RCC 7860 (cell line): ENCODE results near the gene RNF112.

Source experiments
- DNase-seq: peaks from one replicate; pipeline ENCODE4 v3.0.0-alpha.2; 2015; ENCODE audit warnings: low spot score
- FAIRE-seq: peaks from 2 replicates; lab custom pipeline; 2012; peaks lifted over from hg19 to GRCh38; lab: Jason Lieb, UNC

RNF112 gene

DNA sequence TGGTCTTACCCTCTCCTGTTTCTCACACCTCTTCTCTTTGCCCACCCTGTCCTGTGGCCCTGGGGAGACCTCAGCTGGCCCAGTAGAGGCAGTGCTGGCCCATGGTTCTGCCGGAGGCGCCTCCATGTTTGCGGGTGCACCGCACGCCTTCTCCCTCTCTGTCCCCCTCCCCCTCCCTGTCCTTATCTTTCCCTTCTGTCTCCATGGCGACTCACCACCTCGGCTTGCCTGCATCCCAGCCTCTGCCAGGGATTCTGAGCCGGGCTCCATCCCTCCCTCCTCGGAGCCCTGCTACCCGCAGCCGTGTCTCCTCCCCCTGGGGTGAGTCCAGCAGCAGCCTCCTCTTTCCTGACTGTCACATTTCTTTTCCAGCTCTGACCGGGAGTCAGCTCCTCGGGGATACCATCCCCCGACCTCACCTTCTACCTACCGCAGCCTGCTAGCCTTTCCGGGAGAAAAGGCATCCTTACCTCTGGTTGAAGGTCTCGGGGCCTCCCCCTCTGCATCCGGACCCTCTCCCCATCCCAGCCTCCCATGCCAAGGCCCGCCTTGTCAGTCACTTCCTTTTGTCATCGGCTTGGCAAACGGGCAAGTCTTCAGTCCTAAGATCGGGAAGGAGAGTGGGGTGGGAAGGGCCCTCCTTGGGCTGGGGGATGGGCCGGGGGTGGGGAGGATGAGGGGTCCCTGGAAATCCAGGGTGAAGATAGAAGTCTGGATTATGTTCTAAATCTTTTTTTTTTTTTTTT is at the start of gene RNF112:
RNF112 (plus strand) TSS at position 358 of the 746 bp plus-strand sequence; CDS start at position 535, 177 bp downstream.
- FAIRE-seq (no peak), DNase-seq (no peak)

DNA sequence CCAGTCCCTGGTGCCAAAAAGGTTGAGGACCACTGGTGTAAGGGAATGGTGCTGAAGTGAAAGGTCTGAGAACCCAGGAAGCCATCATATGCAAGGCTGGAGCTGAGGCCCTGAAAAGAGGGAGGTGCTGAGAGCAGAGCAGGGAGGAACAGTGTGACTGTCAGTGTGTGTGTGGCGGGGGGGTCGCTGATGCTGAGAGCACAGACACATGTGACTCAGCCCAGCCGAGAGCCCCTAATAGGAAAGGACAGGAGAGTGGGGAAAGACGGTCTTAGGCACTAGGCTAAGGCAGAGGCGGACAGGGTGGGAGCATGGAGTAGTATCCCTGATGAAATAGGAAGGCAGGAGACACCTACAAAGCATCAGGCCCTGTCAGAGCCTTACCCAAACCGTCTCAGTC is 49.7 kb upstream of the RNF112 start:
- DNase-seq, result no peak
- no peak for FAIRE-seq

DNA sequence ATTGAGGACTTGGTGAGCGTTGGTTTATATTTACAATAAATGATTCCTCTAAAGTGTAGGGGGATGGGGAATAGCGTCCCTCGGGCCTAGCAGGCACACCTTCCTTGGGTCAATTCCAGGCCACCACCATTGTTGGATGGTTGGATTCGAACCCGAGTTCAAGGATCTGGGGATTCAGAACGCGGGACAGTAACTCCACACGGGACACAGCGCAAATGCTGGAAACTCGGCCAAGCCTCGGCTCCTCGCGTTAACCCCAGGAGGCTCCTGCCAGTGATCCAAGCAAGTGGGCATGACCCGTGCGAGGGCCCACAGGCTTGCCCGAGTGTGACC is 49.1 kb upstream of the RNF112 start:
- no peak for DNase-seq
- FAIRE-seq, result no peak

DNA sequence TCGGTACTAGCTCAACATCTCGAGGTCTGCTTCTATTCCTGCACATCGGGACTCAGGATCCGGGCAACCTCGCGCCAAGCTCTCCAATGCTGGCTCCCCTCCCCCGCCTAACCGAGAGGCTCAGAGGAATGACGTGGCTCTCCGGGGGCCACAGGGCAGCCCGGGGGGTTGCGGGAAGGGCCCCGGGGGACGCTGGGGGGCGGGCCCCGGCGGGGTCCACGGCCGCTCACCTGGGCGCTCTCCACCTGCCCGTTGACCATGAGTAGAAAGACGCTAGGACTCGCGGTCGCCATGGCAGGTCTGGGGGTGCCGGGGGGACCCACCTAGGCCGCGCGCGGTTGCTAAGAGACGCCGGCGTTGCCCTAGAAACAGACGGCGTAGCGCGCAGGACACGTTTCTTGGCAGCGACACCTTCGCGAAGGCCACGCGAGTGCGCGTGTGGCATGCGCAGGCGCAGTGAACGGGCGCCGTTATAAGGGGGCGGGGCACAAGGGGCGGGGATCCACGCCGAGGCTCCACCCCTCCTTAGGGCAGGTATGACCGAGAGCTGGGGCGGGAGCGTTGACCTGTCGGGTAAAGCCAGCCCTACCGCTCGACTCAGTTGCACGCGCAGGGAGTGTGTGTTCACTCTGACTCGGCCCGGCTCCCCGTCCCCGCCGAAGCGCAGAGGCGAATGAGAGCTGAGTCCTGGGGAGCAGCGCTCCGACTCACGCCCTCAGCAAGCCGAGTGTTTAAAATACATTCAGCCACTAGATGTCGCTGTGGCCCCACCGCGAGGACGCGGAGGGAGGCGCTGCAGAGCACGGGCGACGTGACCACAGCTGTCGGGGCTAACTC is 48.5 kb upstream of the RNF112 start, which contains the start of gene B9D1:
B9D1 (minus strand) TSS at position 447 of the 837 bp plus-strand sequence; CDS start at position 293, 154 bp downstream.
- peak; percentile 79 for DNase-seq
- FAIRE-seq, result no peak

- DNase-seq (no peak), FAIRE-seq (no peak)
These were observed 48.0 kb upstream of the RNF112 start for GRCh38 chr17:19363114-19363438.

- DNase-seq (no peak), FAIRE-seq (no peak)
These were observed 47.5 kb upstream of the RNF112 start for GRCh38 chr17:19363460-19364035.

- DNase-seq (no peak), FAIRE-seq (no peak)
These were observed 46.1 kb upstream of the RNF112 start for GRCh38 chr17:19364699-19365498.

GRCh38 chr17:19365499-19365817 is 45.6 kb upstream of the RNF112 start:
- DNase-seq (no peak), FAIRE-seq (no peak)

GRCh38 chr17:19365833-19366636 is 45.0 kb upstream of the RNF112 start:
- FAIRE-seq (no peak), DNase-seq (no peak)

DNA sequence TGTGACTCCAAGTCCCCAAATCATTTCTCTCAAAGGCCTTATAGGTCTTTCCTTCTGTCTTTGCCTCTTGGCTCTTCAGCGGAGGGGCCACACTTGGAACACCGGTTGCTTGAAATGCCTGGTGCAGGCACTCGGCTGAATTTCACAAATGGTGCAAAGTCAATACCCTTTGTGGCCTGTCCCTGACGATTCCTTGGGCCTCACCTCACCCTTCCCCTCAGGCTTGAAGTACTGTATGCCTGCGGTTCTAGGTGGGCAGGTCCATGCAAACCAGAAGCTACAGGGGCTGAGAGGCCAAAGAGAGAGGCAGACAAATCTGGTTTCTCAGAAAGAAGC is 44.4 kb upstream of the RNF112 start:
- DNase-seq, result no peak
- FAIRE-seq, result no peak

DNA sequence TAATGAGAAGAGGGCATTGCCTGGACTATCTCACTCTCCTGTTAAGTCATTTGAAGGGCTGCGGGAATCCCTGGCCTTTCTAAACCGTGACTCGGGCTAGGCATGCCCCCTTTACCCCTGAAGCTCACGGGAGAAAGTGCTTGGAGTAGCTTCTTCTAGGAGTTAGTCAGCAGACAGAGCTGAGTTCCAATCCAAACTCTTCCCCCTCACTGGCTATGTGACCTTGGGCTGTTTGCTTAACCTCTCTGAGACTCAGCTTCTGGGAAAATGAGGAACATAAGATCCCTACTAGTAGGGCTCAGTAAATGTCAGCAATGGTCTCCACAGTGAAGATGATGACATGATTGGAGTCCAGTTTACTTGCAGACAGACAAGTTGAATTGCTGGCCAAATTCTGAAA is 42.8 kb upstream of the RNF112 start:
- FAIRE-seq (no peak), DNase-seq (no peak)

DNA sequence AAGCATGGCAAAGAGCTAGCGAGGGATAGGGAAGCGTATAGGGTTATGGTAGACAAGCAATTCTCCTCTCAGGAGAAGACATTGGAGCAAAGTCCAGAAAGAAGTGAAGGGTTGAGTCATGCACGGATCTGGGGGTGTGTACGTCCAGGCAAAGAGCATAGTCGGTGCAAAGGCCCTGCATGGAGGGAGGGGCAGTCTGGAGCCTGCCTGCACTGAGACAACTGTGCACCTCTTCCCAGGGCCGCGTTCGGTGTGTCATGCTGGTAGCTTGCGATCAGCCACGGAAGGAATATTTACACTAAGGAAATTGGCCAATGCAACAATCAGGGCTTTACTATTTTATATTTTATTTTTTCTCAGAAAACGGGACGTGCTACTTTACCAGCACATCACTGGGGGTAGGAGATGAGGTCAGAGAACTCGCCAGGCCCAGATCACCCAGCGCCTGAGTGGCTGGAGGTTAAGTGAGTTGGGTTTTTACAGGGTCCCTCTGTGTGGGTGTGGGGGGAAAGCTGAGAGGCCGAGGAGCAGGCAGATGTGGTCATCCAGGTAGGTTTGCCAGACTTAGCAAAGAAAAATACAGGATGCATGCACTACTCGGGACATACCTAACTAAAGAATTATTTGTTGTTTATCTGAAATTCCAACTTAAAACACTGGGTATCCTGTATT is 41.8 kb upstream of the RNF112 start:
- DNase-seq (no peak), FAIRE-seq (no peak)

DNA sequence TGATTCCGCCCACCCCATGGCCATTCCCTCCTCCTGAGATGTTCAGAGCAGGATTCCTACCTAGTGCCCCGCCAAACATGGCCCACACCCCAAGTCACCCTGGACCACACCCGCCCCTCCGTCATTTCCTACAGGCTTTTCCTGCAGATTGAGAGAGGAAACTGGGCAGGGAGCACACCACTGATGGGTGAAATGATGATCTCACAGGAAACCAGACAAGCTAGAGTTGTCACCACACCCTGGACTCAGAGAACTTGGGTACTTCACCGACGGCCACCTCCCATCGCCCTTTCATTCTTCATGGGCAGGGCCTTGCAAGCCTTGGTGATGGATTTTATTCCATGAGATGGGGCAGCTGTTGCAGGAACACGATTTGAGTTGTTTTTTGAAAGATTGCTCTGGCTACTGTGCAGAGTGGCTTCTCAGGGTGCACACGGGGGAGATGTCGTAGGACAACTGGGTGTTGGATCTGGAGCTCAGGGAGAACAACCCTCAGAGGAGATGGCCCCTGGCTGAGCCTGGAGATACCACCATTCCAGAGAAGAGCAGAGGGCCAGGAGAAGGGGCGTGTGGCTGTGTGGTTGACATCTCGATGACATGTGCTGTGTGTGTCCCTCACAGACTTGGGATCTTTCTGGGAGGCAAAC is 41.1 kb upstream of the RNF112 start:
- FAIRE-seq (no peak), DNase-seq (no peak)

DNA sequence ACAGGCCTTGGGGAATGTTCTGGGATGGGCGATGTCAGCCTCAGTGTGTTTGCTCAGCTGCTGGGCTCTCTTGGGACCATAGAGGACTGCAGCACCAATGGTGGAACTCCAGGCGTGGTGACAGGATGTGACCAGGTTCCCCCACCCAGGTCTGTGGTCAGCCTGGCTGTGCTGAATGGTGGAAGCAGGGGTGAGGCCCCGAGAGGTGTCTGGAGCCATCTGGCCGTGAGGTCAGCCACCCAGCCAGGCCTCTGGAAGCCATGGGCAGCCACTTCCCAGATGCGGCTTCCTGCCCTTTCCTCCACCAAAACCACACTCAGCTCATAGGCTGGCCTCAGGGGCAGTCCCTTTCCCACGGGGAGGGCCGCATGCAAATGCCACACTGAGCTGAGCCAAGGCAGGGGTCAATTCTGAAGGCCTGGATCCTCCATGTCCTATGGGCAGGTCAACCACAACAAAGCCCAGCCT is 40.5 kb upstream of the RNF112 start:
- DNase-seq, result peak; percentile 4
- FAIRE-seq, result no peak

DNA sequence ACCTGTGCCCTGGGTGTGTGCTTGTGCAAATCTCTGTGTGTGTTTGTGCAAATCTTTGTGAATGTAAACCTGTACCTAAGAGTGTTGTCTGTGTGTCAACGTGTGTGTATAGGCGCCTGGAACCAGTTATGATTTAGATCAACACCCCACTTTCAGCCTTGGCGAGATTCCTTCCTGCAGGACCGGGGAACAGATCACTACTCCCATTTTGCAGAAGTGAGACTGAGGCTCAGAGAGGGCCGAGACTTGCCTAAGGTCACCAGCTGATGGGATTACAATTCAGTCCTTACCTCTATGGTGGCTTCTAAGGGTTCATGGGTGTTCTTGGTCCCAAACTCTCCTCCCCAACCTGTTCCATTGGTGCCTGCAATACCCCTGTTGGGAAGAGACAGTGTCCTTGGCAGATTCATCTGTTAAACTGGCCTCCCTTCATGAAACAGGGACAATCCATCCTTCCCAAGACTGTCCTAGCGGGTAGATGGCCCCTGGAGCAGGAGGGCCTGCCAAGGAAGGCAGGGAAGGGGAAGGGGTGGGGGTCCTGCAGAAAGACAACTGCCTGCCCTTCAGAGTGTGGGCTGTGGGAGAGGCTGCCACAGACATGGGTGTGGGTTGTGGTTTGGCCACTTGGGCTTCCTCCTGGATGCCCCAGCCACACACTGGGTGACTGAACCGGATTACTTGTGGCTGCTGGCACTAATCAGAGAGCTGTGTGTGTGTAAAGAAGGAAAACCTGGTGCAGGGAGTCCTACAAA is 39.6 kb upstream of the RNF112 start:
- DNase-seq (no peak), FAIRE-seq (no peak)

DNA sequence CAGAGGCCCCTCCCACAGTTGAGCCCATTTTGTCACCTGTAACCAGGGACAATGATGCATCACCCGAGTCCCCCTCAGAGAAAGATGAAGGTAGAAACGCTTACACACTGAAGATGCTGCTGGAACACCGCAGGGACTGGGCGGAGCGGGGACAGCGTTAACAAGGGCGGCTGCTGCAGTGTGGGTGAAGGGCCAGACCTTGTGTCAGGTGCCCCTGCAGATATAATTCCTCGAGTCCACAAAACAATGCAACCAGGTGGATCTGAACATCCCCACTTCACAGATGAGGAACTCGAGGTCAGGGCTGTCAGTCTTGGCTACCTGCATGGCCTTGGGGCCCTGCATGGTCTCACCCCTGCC is 39.0 kb upstream of the RNF112 start:
- DNase-seq, result no peak
- no peak for FAIRE-seq

DNA sequence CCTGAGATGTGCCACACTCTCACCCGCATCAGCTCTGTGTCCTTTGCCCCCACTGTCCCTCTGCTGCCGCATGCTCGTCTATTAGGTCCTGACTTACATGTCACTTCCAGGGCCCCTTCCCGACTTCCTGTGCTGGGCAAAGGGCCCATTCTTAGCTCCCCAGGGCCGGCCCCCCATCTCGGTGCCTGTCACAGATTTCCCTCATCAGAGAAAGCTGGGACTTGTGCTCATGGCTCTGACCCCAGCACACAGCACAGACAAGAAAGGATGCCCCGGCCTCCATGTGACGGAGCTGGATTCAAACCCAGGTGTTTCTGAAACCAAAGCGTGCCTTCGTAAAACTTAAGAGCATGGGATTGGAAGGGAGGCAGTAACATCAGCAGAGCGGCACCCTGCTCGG is 38.6 kb upstream of the RNF112 start:
- DNase-seq, result no peak
- no peak for FAIRE-seq

DNA sequence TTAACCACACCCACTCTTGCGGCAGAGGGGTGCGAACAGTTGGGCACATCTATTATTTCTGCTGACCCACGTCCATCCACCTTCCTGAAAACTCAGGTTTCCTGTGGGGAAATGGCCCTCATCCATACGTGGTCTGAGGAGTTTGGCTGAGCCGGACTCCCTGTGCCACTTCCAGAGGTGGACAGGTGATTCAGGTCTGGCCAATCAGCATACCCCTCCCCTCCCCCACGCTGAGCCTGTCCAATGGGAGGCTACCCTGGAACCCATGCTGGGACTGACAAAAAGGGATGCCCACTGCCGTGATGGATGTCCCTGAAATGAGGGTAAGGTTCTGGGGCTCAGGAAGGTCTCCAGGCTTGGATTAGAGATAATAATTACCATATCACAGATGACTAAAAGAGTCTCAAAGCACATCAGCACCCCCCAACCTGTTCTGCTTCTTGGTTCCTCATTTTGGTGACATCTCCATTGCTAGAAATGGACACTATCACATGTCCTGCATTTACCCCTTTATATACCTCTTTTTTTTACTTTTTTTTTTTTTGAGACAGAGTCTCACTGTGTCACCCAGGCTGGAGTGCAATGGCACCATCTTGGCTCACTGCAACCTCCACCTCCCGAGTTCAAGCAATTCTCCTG is 38.0 kb upstream of the RNF112 start:
- no peak for FAIRE-seq
- no peak for DNase-seq
